Measurements from ENCODE around the gene C1GALT1. TPM values are rescaled to one million over a fixed set of nuclear protein-coding genes. Genes with fewer than 3 reads are reported as not detected.

The C1GALT1 gene
- total and polyA plus RNA-seq, 4 donors, result 27.6 to 36.1 (median 34.1) TPM

GRCh38 chr7:7263297-7264230 lies 81.2 kb downstream of the C1GALT1 start:
- H3K4me1 ChIP-seq (ENCODE audit: control insufficient read depth, insufficient read depth, low read length), result no peaks in the 10 kb centered on the region
- WGBS (ENCODE audit: insufficient coverage), result 95% methylated on average over 5 of the region's 5 CpGs
- no peak overlapping the region for H3K27ac ChIP-seq (ENCODE audit: low read depth, low read length)
- H3K4me3 ChIP-seq (ENCODE audit: low read depth, low read length), result no peak overlapping the region
- no peaks in the 10 kb centered on the region for H3K27me3 ChIP-seq (ENCODE audit: control insufficient read depth, insufficient read depth, low read length)
- no peaks in the 10 kb centered on the region for H3K36me3 ChIP-seq (ENCODE audit: control insufficient read depth, insufficient read depth, low read length)
- no peak for DNase-seq (ENCODE audit: low read depth in 4 of 6, low spot score in 6 of 6)
- H3K9me3 ChIP-seq (ENCODE audit: control insufficient read depth, insufficient read depth, low read length), result peaks cover 2% of the 10 kb centered on the region

GRCh38 chr7:7264306-7265040 lies 82.1 kb downstream of the C1GALT1 start:
- WGBS (ENCODE audit: insufficient coverage), result 95% methylated on average over 4 of the region's 9 CpGs
- Histone ChIP-seq H3K9me3 (ENCODE audit: control insufficient read depth, insufficient read depth, low read length) (peaks cover 2% of the 10 kb centered on the region), H3K4me3 (ENCODE audit: low read depth, low read length) (no peak overlapping the region), H3K27ac (ENCODE audit: low read depth, low read length) (no peak overlapping the region), H3K27me3 (ENCODE audit: control insufficient read depth, insufficient read depth, low read length) (no peaks in the 10 kb centered on the region), H3K4me1 (ENCODE audit: control insufficient read depth, insufficient read depth, low read length) (no peaks in the 10 kb centered on the region), H3K36me3 (ENCODE audit: control insufficient read depth, insufficient read depth, low read length) (no peaks in the 10 kb centered on the region)
- DNase-seq (ENCODE audit: low read depth in 4 of 6, low spot score in 6 of 6), result no peak

- DNase-seq (ENCODE audit: low read depth in 4 of 6, low spot score in 6 of 6), result peak in 1 of 6 donors; percentile 76
- Histone ChIP-seq H3K27me3 (ENCODE audit: control insufficient read depth, insufficient read depth, low read length) (no peaks in the 10 kb centered on the region), H3K9me3 (ENCODE audit: control insufficient read depth, insufficient read depth, low read length) (no peaks in the 10 kb centered on the region), H3K4me3 (ENCODE audit: low read depth, low read length) (no peak overlapping the region), H3K27ac (ENCODE audit: low read depth, low read length) (no peak overlapping the region), H3K36me3 (ENCODE audit: control insufficient read depth, insufficient read depth, low read length) (no peaks in the 10 kb centered on the region), H3K4me1 (ENCODE audit: control insufficient read depth, insufficient read depth, low read length) (no peaks in the 10 kb centered on the region)
- 80% methylated on average over 4 of the region's 8 CpGs for WGBS (ENCODE audit: insufficient coverage)
Observed at GRCh38 chr7:7265081-7266075, 83.0 kb downstream of the C1GALT1 start.

GRCh38 chr7:7266257-7266881 lies 84.0 kb downstream of the C1GALT1 start:
- Histone ChIP-seq H3K4me3 (ENCODE audit: low read depth, low read length) (no peak overlapping the region), H3K36me3 (ENCODE audit: control insufficient read depth, insufficient read depth, low read length) (no peaks in the 10 kb centered on the region), H3K4me1 (ENCODE audit: control insufficient read depth, insufficient read depth, low read length) (no peaks in the 10 kb centered on the region), H3K27me3 (ENCODE audit: control insufficient read depth, insufficient read depth, low read length) (no peaks in the 10 kb centered on the region), H3K9me3 (ENCODE audit: control insufficient read depth, insufficient read depth, low read length) (no peaks in the 10 kb centered on the region), H3K27ac (ENCODE audit: low read depth, low read length) (no peak overlapping the region)
- WGBS (ENCODE audit: insufficient coverage), result 100% methylated on average over 1 of the region's 6 CpGs
- no peak for DNase-seq (ENCODE audit: low read depth in 4 of 6, low spot score in 6 of 6)

- WGBS (ENCODE audit: insufficient coverage), result 81% methylated on average over 7 of the region's 10 CpGs
- Histone ChIP-seq H3K36me3 (ENCODE audit: control insufficient read depth, insufficient read depth, low read length) (no peaks in the 10 kb centered on the region), H3K4me1 (ENCODE audit: control insufficient read depth, insufficient read depth, low read length) (no peaks in the 10 kb centered on the region), H3K4me3 (ENCODE audit: low read depth, low read length) (no peak overlapping the region), H3K9me3 (ENCODE audit: control insufficient read depth, insufficient read depth, low read length) (no peaks in the 10 kb centered on the region), H3K27me3 (ENCODE audit: control insufficient read depth, insufficient read depth, low read length) (no peaks in the 10 kb centered on the region), H3K27ac (ENCODE audit: low read depth, low read length) (no peak overlapping the region)
- no peak for DNase-seq (ENCODE audit: low read depth in 4 of 6, low spot score in 6 of 6)
Observed at GRCh38 chr7:7271094-7271874, 88.9 kb downstream of the C1GALT1 start.

GRCh38 chr7:7272294-7272693 lies 90.0 kb downstream of the C1GALT1 start:
- no peaks in the 10 kb centered on the region for H3K4me1 ChIP-seq (ENCODE audit: control insufficient read depth, insufficient read depth, low read length)
- WGBS (ENCODE audit: insufficient coverage), result no CpG with 5 or more reads among the region's 1 CpG

GRCh38 chr7:7274782-7275181 lies 92.4 kb downstream of the C1GALT1 start:
- Histone ChIP-seq H3K9me3 (ENCODE audit: control insufficient read depth, insufficient read depth, low read length) (no peaks in the 10 kb centered on the region), H3K36me3 (ENCODE audit: control insufficient read depth, insufficient read depth, low read length) (no peaks in the 10 kb centered on the region), H3K4me3 (ENCODE audit: low read depth, low read length) (no peak overlapping the region), H3K4me1 (ENCODE audit: control insufficient read depth, insufficient read depth, low read length) (no peaks in the 10 kb centered on the region), H3K27me3 (ENCODE audit: control insufficient read depth, insufficient read depth, low read length) (no peaks in the 10 kb centered on the region), H3K27ac (ENCODE audit: low read depth, low read length) (no peak overlapping the region)
- no CpG with 5 or more reads among the region's 3 CpGs for WGBS (ENCODE audit: insufficient coverage)
- DNase-seq (ENCODE audit: low read depth in 4 of 6, low spot score in 6 of 6), result no peak

More at GRCh38 chr7:7272294-7272693, 90.0 kb downstream of the C1GALT1 start:
- Histone ChIP-seq H3K27ac (ENCODE audit: low read depth, low read length) (no peak overlapping the region), H3K4me3 (ENCODE audit: low read depth, low read length) (no peak overlapping the region), H3K27me3 (ENCODE audit: control insufficient read depth, insufficient read depth, low read length) (no peaks in the 10 kb centered on the region), H3K9me3 (ENCODE audit: control insufficient read depth, insufficient read depth, low read length) (no peaks in the 10 kb centered on the region), H3K36me3 (ENCODE audit: control insufficient read depth, insufficient read depth, low read length) (no peaks in the 10 kb centered on the region)
- DNase-seq (ENCODE audit: low read depth in 4 of 6, low spot score in 6 of 6), result no peak

- WGBS (ENCODE audit: insufficient coverage), result 0% methylated on average over 1 of the region's 3 CpGs
- no peak overlapping the region for H3K4me3 ChIP-seq (ENCODE audit: low read depth, low read length)
- DNase-seq (ENCODE audit: low read depth in 4 of 6, low spot score in 6 of 6), result peak in 4 of 6 donors; percentile 6 to 89 (median 36)
Observed at GRCh38 chr7:7276161-7276560, 93.8 kb downstream of the C1GALT1 start.

More at GRCh38 chr7:7276161-7276560, 93.8 kb downstream of the C1GALT1 start:
- no peak overlapping the region for H3K27ac ChIP-seq (ENCODE audit: low read depth, low read length)
- no peaks in the 10 kb centered on the region for H3K36me3 ChIP-seq (ENCODE audit: control insufficient read depth, insufficient read depth, low read length)
- H3K27me3 ChIP-seq (ENCODE audit: control insufficient read depth, insufficient read depth, low read length), result no peaks in the 10 kb centered on the region
- H3K9me3 ChIP-seq (ENCODE audit: control insufficient read depth, insufficient read depth, low read length), result no peaks in the 10 kb centered on the region
- H3K4me1 ChIP-seq (ENCODE audit: control insufficient read depth, insufficient read depth, low read length), result no peaks in the 10 kb centered on the region

All from spinal cord (tissue), 10 donors.